ENCODE measurements around the gene BTBD8.

BTBD8 gene

GRCh38 chr1:92210701-92211100 lies 130.6 kb downstream of the BTBD8 start:
- DNase-seq (ENCODE audit: low spot score): no peak
- no peak for TF ChIP-seq CTCF (IDR thresholded peaks at IDR 0.05)
- Histone ChIP-seq H3K4me3 (no peak overlapping the region), H3K27ac (no peak overlapping the region)

GRCh38 chr1:92211166-92211565 lies 131.0 kb downstream of the BTBD8 start:
- Histone ChIP-seq H3K4me3 (no peak overlapping the region), H3K27ac (no peak overlapping the region)
- no peak for TF ChIP-seq CTCF (IDR thresholded peaks at IDR 0.05)
- DNase-seq (ENCODE audit: low spot score): no peak

- TF ChIP-seq CTCF (IDR thresholded peaks at IDR 0.05): no peak
- Histone ChIP-seq H3K4me3 (no peak within 1 kb of the TSS), H3K27ac (no peak within 1 kb of the TSS)
- no peak for DNase-seq (ENCODE audit: low spot score)
These were observed 137.6 kb downstream of the BTBD8 start, which contains the start of gene C1orf146 for GRCh38 chr1:92217721-92218120. C1orf146 (plus strand) TSS chr1:92217915; CDS start chr1:92231421, 13,506 bp downstream.

- TF ChIP-seq CTCF (IDR thresholded peaks at IDR 0.05): no peak
- no peak for DNase-seq (ENCODE audit: low spot score)
- no peak overlapping the region for H3K27ac ChIP-seq
- no peak overlapping the region for H3K4me3 ChIP-seq
These were observed 138.4 kb downstream of the BTBD8 start for GRCh38 chr1:92218559-92218958.

- Histone ChIP-seq H3K4me3 (no peak overlapping the region), H3K27ac (no peak overlapping the region)
- no peak for DNase-seq (ENCODE audit: low spot score)
- no peak for TF ChIP-seq CTCF (IDR thresholded peaks at IDR 0.05)
These were observed 138.9 kb downstream of the BTBD8 start for GRCh38 chr1:92219028-92219427.

GRCh38 chr1:92228401-92228800 lies 148.3 kb downstream of the BTBD8 start:
- TF ChIP-seq CTCF (IDR thresholded peaks at IDR 0.05): no peak
- no peak for DNase-seq (ENCODE audit: low spot score)
- Histone ChIP-seq H3K27ac (no peak overlapping the region), H3K4me3 (no peak overlapping the region)

- TF ChIP-seq CTCF (IDR thresholded peaks at IDR 0.05): no peak
- Histone ChIP-seq H3K27ac (no peak overlapping the region), H3K4me3 (no peak overlapping the region)
- no peak for DNase-seq (ENCODE audit: low spot score)
These were observed 150.6 kb downstream of the BTBD8 start for GRCh38 chr1:92230736-92231135.

Data from coronary artery (tissue), 2 donors.